Panc1 (cell line): ENCODE data around the gene N4BP3. TPM values are rescaled to one million over a fixed set of nuclear protein-coding genes. Genes with fewer than 3 reads are reported as not detected.

Experiments used
- ATAC-seq: fragments of 200-7000 bp; cut with Tn5 transposase; 2 replicates; pipeline ENCODE4 v1.9.1; 2020; ENCODE audit warnings: mild to moderate bottlenecking, moderate library complexity
- BruUV-seq: library from RNA; stranded (reverse); fragments of 400-500 nt; replicated peaks from 2 replicates; lab custom pipeline; 2021; lab: Mats Ljungman, UMichigan
- CTCF ChIA-PET: fragments of 300-600 bp; sonication (Branson Sonifier 250); formaldehyde crosslinking; loops from one replicate; lab custom pipeline; 2022; ENCODE audit warnings: antibody characterized with exemption; lab: Charles Lee
- POLR2A ChIA-PET: fragments of 300-600 bp; sonication (Branson Sonifier 250); formaldehyde crosslinking; loops from one replicate; lab custom pipeline; 2022; ENCODE audit warnings: antibody characterized with exemption; lab: Charles Lee
- DNase-seq: peaks from one replicate; pipeline ENCODE4 v3.0.0-alpha.2; 2010; ENCODE audit warnings: low read depth, low spot score
- H3K27ac ChIP-seq: 2 replicates; pipeline ENCODE4 v1.5.1; 2011; ENCODE audit warnings: mild to moderate bottlenecking, low read length, inconsistent platforms
- H3K27me3 ChIP-seq: fragments of 200-500 bp; sonication (Bioruptor generic); 2 replicates; pipeline ENCODE4 v1.6.0; 2014; ENCODE audit warnings: low read length, inconsistent platforms; ENCODE audit not compliant: control insufficient read depth, insufficient read depth
- H3K36me3 ChIP-seq: fragments of 200-500 bp; sonication (Bioruptor generic); 2 replicates; pipeline ENCODE4 v1.5.1; 2014; ENCODE audit warnings: inconsistent platforms, mild to moderate bottlenecking, low read length, moderate library complexity; ENCODE audit not compliant: control insufficient read depth, insufficient read depth
- H3K4me1 ChIP-seq: 2 replicates; pipeline ENCODE4 v1.5.1; 2011; ENCODE audit warnings: inconsistent platforms, mild to moderate bottlenecking, low read length, moderate library complexity; ENCODE audit not compliant: control insufficient read depth, insufficient read depth
- H3K4me3 ChIP-seq, 2 experiments: 2 replicates each; pipeline ENCODE4 v1.5.1; 2011 to 2012; ENCODE audit warnings: low read depth in 2 of 2, low read length in 2 of 2, mild to moderate bottlenecking in 2 of 2, inconsistent platforms in 1 of 2, moderate library complexity in 1 of 2
- H3K9me3 ChIP-seq: fragments of 200-500 bp; sonication (Bioruptor generic); 2 replicates; pipeline ENCODE4 v1.5.1; 2014; ENCODE audit warnings: low read depth, mild to moderate bottlenecking, inconsistent platforms, low read length, moderate library complexity; ENCODE audit not compliant: control insufficient read depth, insufficient read depth
- POLR2AphosphoS5 ChIP-seq: IDR thresholded peaks from 2 replicates; pipeline ENCODE4 v1.6.1; 2012; ENCODE audit warnings: mild to moderate bottlenecking, low read depth, low read length, moderate library complexity
- SIN3A ChIP-seq: IDR thresholded peaks from 2 replicates; pipeline ENCODE4 v1.6.1; 2012; ENCODE audit warnings: low read depth, mild to moderate bottlenecking, low read length, moderate library complexity, borderline replicate concordance; ENCODE audit not compliant: insufficient read depth
- TCF7L2 ChIP-seq: IDR thresholded peaks from 2 replicates; pipeline ENCODE4 v1.6.1; 2011; ENCODE audit warnings: mild to moderate bottlenecking, low read depth, low read length, inconsistent platforms
- in situ Hi-C: cut with HindIII; loops from 2 replicates; pipeline ENCODE4 v1.10.0; 2016; ENCODE audit warnings: low sequenced_read_pairs, low pct_unique_long_range_greater_than_20kb
- intact Hi-C: fragments of 100-400 bp; cut with micrococcal nuclease; formaldehyde crosslinking; loops from one replicate; pipeline ENCODE4 v1.10.0; 2022; ENCODE audit not compliant: unreplicated experiment
- total RNA-seq: library from RNA; stranded (reverse); gene quantifications from one replicate; pipeline ENCODE4 v1.2.1, GENCODE V29; 2021; ENCODE audit not compliant: unreplicated experiment
- TF ChIP-seq, protein P1 (sequence below): fragments of 450-650 bp; IDR thresholded peaks from 2 replicates; pipeline ENCODE4 v1.5.1; 2017; ENCODE audit warnings: mild to moderate bottlenecking
- TF ChIP-seq, protein P2 (sequence below), 2 experiments: IDR thresholded peaks; 2 replicates each; pipeline ENCODE4 v1.6.1; 2011 to 2012; ENCODE audit warnings: low read depth in 2 of 2, control low read depth in 1 of 2, low read length in 1 of 2, mild to moderate bottlenecking in 1 of 2, moderate library complexity in 1 of 2; ENCODE audit not compliant: insufficient read depth in 1 of 2

The N4BP3 gene
- total RNA-seq, 1 experiment from 2014 or later = 2.3 TPM

DNA sequence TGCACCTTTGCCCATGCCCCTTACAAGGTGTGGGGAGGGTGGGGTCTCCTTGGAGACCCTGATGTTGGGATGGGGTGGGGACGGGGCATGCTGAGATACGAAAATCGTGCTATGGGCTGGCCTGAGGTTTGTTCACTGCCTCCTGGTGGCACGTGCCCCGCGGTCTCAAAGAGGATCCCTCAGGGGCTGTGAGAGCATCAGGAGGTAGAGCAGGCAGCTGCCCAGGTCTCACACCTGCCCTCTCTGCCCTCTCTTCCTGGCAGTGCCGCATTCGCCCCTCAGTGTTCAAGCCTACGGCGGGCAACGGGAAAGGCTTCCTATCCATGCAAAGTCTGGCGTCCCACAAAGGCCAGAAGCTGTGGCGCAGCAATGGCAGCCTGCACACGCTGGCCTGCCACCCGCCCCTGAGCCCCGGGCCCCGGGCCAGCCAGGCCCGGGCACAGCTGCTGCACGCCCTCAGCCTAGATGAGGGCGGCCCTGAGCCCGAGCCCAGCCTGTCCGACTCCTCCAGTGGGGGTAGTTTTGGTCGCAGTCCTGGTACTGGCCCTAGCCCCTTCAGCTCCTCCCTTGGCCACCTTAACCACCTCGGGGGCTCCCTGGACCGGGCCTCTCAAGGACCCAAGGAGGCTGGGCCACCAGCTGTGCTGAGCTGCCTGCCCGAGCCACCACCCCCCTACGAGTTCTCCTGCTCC is 6.7 kb downstream of the N4BP3 start:
- intact Hi-C loops (no loop called here), in situ Hi-C loops (no loop called here)
- CTCF ChIA-PET = interaction anchor here (0.5 to 0.8 kb wide), 3 partner anchors 13 to 43 kb away, joined by 3 to 4 read pairs (median 3); no protein-coding TSS in a partner anchor
- DNase-seq = no peak
- Histone ChIP-seq H3K27ac (no peak overlapping the region), H3K4me3 (no peak overlapping the region), H3K4me1 (peaks cover 9% of the 10 kb centered on the region; the same call in 1 of the 2 replicates), H3K36me3 (no peaks in the 10 kb centered on the region), H3K9me3 (no peaks in the 10 kb centered on the region), H3K27me3 (no peaks in the 10 kb centered on the region)
- ATAC-seq = no peak
- no peak for TF ChIP-seq TCF7L2
- TF ChIP-seq, protein P1, sequence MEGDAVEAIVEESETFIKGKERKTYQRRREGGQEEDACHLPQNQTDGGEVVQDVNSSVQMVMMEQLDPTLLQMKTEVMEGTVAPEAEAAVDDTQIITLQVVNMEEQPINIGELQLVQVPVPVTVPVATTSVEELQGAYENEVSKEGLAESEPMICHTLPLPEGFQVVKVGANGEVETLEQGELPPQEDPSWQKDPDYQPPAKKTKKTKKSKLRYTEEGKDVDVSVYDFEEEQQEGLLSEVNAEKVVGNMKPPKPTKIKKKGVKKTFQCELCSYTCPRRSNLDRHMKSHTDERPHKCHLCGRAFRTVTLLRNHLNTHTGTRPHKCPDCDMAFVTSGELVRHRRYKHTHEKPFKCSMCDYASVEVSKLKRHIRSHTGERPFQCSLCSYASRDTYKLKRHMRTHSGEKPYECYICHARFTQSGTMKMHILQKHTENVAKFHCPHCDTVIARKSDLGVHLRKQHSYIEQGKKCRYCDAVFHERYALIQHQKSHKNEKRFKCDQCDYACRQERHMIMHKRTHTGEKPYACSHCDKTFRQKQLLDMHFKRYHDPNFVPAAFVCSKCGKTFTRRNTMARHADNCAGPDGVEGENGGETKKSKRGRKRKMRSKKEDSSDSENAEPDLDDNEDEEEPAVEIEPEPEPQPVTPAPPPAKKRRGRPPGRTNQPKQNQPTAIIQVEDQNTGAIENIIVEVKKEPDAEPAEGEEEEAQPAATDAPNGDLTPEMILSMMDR = no peak
- TF ChIP-seq POLR2AphosphoS5 = no peak
- no peak for TF ChIP-seq SIN3A
- TF ChIP-seq, protein P2, sequence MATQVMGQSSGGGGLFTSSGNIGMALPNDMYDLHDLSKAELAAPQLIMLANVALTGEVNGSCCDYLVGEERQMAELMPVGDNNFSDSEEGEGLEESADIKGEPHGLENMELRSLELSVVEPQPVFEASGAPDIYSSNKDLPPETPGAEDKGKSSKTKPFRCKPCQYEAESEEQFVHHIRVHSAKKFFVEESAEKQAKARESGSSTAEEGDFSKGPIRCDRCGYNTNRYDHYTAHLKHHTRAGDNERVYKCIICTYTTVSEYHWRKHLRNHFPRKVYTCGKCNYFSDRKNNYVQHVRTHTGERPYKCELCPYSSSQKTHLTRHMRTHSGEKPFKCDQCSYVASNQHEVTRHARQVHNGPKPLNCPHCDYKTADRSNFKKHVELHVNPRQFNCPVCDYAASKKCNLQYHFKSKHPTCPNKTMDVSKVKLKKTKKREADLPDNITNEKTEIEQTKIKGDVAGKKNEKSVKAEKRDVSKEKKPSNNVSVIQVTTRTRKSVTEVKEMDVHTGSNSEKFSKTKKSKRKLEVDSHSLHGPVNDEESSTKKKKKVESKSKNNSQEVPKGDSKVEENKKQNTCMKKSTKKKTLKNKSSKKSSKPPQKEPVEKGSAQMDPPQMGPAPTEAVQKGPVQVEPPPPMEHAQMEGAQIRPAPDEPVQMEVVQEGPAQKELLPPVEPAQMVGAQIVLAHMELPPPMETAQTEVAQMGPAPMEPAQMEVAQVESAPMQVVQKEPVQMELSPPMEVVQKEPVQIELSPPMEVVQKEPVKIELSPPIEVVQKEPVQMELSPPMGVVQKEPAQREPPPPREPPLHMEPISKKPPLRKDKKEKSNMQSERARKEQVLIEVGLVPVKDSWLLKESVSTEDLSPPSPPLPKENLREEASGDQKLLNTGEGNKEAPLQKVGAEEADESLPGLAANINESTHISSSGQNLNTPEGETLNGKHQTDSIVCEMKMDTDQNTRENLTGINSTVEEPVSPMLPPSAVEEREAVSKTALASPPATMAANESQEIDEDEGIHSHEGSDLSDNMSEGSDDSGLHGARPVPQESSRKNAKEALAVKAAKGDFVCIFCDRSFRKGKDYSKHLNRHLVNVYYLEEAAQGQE (IDR thresholded peaks at IDR 0.05; ENCODE audit: insufficient read depth in 1 of 2, low read depth in 2 of 2, low read length in 1 of 2) = no peak
- no TSS peak for BruUV-seq
- POLR2A ChIA-PET = no interaction called here

DNA sequence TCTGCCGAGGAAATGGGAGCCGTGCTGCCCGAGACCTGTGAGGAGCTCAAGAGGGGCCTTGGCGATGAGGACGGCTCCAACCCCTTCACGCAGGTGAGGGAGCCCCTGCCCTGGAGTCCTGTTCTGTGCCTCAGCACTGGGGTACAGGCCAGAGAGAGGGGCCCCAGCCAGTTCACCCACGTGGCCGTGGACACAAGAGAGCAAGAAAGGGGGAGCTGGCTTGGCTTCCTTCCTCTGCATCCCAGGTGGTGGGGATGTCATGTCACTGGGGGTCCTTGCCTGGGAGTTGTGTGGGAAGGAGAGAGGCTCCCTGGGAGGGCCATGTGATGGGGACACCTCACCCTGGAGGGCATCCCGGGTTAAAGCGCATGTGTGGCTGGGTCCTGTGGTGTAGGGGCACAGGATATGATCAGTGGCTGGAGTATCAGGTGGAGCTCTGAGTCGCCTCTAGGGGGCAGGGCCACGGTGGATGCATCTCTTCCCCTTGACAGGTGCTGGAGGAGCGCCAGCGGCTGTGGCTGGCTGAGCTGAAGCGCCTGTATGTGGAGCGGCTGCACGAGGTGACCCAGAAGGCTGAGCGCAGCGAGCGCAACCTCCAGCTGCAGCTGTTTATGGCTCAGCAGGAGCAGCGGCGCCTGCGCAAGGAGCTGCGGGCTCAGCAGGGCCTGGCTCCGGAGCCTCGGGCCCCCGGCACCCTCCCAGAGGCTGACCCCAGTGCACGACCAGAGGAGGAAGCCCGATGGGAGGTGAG is 7.5 kb downstream of the N4BP3 start:
- no peaks in the 10 kb centered on the region for H3K9me3 ChIP-seq
- ChIA-PET POLR2A (no interaction called here), CTCF (interaction anchor here (0.5 to 1.0 kb wide), 4 partner anchors 14 to 44 kb away, joined by 3 to 4 read pairs (median 4); no protein-coding TSS in a partner anchor)
- in situ Hi-C loops = no loop called here
- H3K27ac ChIP-seq = no peak overlapping the region
- ATAC-seq (peak; percentile 77), DNase-seq (no peak)
- no TSS peak for BruUV-seq
- no peaks in the 10 kb centered on the region for H3K36me3 ChIP-seq
- no peak overlapping the region for H3K4me3 ChIP-seq
- H3K4me1 ChIP-seq = peaks cover 8% of the 10 kb centered on the region; the same call in 1 of the 2 replicates
- H3K27me3 ChIP-seq = no peaks in the 10 kb centered on the region
- intact Hi-C loops = no loop called here
- TF ChIP-seq, protein P1 = peak; percentile 79; the same call in 1 of the 2 replicates
- TF ChIP-seq, protein P2 (IDR thresholded peaks at IDR 0.05; ENCODE audit: insufficient read depth in 1 of 2, low read depth in 2 of 2, low read length in 1 of 2) = no peak
- TF ChIP-seq SIN3A (no peak), POLR2AphosphoS5 (no peak), TCF7L2 (no peak)
